Smooth muscle cell of the coronary artery (primary cell): ENCODE data around the gene DGKI. TPM values are rescaled to one million over a fixed set of nuclear protein-coding genes. Genes with fewer than 3 reads are reported as not detected.

ENCODE experiments used
- total RNA-seq: library from RNA; depleted of rRNA; stranded (reverse); fragments of >200 nt; gene quantifications from 2 replicates; pipeline ENCODE4 v1.2.3, GENCODE V29; 2014; ENCODE audit warnings: low replicate concordance

The DGKI gene
- 1.4 and 2.9 TPM in 2 replicates for total RNA-seq

GRCh38 chr7:137846827-137847567, at the start of gene DGKI:
TSS of gene DGKI (minus strand) at chr7:137846974.

GRCh38 chr7:137343281-137343841, 503.4 kb downstream of the DGKI start, which contains the start of gene PTN:
TSS of gene PTN (minus strand) at chr7:137343733. CDS start at chr7:137254973, 88,760 bp downstream.

Other genes with a start within 250 kb of the DGKI start
- 12.6 and 48.6 TPM in 2 replicates for gene CREB3L2, start 155.1 kb upstream of the DGKI start, total RNA-seq
- not detected in 2 replicates for gene AKR1D1, start 229.5 kb upstream of the DGKI start, total RNA-seq